Hematopoietic multipotent progenitor cell treated with erythropoietin and hydrocortisone succinate and interleukin-3 and kit ligand, for 4 days (in vitro differentiated cells): ENCODE data around the gene GRK2.

ENCODE experiments used
- DNase-seq: peaks from one replicate; pipeline ENCODE4 v3.0.0-alpha.2; 2015

Gene GRK2

GRCh38 chr11:67283481-67283963, 17.2 kb downstream of the GRK2 start:
- peak; percentile 80 for DNase-seq

GRCh38 chr11:67284811-67285540, 18.7 kb downstream of the GRK2 start:
- peak; percentile 40 for DNase-seq

GRCh38 chr11:67285541-67286498, 19.5 kb downstream of the GRK2 start:
- peak; percentile 51 for DNase-seq

- peak; percentile 65 for DNase-seq
Observed at GRCh38 chr11:67286621-67287333, 20.5 kb downstream of the GRK2 start.

GRCh38 chr11:67287355-67288197, 21.3 kb downstream of the GRK2 start:
- DNase-seq: peak; percentile 55

GRCh38 chr11:67288198-67288451, 21.9 kb downstream of the GRK2 start:
- no peak for DNase-seq

- peak; percentile 97 for DNase-seq
Observed at GRCh38 chr11:67288452-67289225, 22.4 kb downstream of the GRK2 start.

GRCh38 chr11:67289226-67289650, 23.0 kb downstream of the GRK2 start, which contains the start of gene ANKRD13D:
Gene ANKRD13D (plus strand): TSS chr11:67289303. CDS start chr11:67289461, 158 bp downstream.
- DNase-seq: no peak

GRCh38 chr11:67289651-67290479, 23.6 kb downstream of the GRK2 start:
- DNase-seq: peak; percentile 52

GRCh38 chr11:67290801-67291200, 24.5 kb downstream of the GRK2 start:
- no peak for DNase-seq

- DNase-seq: no peak
Observed at GRCh38 chr11:67291481-67292381, 25.5 kb downstream of the GRK2 start.

- no peak for DNase-seq
Observed at GRCh38 chr11:67292671-67293070, 26.4 kb downstream of the GRK2 start.

- peak; percentile 55 for DNase-seq
Observed at GRCh38 chr11:67293090-67293489, 26.8 kb downstream of the GRK2 start.

GRCh38 chr11:67295846-67296245, 29.6 kb downstream of the GRK2 start:
- peak; percentile 50 for DNase-seq

GRCh38 chr11:67298786-67299185, 32.5 kb downstream of the GRK2 start:
- DNase-seq: no peak

- DNase-seq: no peak
Observed at GRCh38 chr11:67299471-67300191, 33.4 kb downstream of the GRK2 start.

- no peak for DNase-seq
Observed at GRCh38 chr11:67300256-67300755, 34.0 kb downstream of the GRK2 start.

GRCh38 chr11:67300756-67301312, 34.6 kb downstream of the GRK2 start:
- no peak for DNase-seq
